ENCODE measurements around the gene NRIP1. TPM values are rescaled to one million over a fixed set of nuclear protein-coding genes. Genes with fewer than 3 reads are reported as not detected.

Gene NRIP1
- total and polyA plus RNA-seq, 2 donors from 2014 or later: 7.4 to 60.4 TPM

DNA sequence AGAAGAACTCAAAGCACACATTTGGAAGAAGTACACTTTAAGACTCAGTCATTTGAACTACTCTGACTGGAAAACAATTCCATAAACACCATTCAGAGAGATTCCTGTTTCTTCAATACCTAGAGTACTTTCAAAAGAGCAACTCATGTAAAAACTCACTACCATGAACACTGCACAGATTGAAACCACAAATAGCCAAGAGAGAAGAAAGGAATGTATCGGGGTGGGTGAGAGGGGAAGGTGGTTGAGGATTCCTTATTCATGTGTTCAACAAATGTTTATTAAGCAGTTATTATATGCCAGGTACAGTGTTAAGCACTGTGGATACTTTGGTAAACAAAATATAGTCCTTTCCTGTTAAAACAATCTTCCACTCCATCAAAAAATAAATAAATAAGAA is 64.7 kb downstream of the NRIP1 start:
- Histone ChIP-seq H3K27me3 (ENCODE audit: control insufficient read depth, insufficient read depth, low read length) (no peaks in the 10 kb centered on the region), H3K4me3 (ENCODE audit: low read length in 3 of 3) (peak overlapping the region in 1 of 3 donors; percentile 41), H3K9me3 (ENCODE audit: control insufficient read depth in 2 of 3, insufficient read depth in 1 of 3, low read length in 3 of 3) (no peaks in the 10 kb centered on the region), H3K36me3 (ENCODE audit: control insufficient read depth in 2 of 3, insufficient read depth in 3 of 3, low read length in 3 of 3) (no peaks in the 10 kb centered on the region), H3K4me1 (ENCODE audit: control insufficient read depth in 2 of 3, insufficient read depth in 2 of 3, low read depth in 1 of 3, low read length in 3 of 3) (peaks cover 0 to 27% (median 3%) of the 10 kb centered on the region in 3 donors), H3K27ac (ENCODE audit: low read depth in 2 of 2, low read length in 2 of 2) (no peak overlapping the region), H3K9ac (ENCODE audit: low read length in 3 of 3) (no peak overlapping the region)
- DNase-seq: peak in 2 of 5 donors; percentile 49 to 53
- no peak for FAIRE-seq
- TF ChIP-seq, protein P1, sequence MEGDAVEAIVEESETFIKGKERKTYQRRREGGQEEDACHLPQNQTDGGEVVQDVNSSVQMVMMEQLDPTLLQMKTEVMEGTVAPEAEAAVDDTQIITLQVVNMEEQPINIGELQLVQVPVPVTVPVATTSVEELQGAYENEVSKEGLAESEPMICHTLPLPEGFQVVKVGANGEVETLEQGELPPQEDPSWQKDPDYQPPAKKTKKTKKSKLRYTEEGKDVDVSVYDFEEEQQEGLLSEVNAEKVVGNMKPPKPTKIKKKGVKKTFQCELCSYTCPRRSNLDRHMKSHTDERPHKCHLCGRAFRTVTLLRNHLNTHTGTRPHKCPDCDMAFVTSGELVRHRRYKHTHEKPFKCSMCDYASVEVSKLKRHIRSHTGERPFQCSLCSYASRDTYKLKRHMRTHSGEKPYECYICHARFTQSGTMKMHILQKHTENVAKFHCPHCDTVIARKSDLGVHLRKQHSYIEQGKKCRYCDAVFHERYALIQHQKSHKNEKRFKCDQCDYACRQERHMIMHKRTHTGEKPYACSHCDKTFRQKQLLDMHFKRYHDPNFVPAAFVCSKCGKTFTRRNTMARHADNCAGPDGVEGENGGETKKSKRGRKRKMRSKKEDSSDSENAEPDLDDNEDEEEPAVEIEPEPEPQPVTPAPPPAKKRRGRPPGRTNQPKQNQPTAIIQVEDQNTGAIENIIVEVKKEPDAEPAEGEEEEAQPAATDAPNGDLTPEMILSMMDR (IDR thresholded peaks at IDR 0.05; ENCODE audit: borderline replicate concordance, extremely low read depth, insufficient read depth): no peak
- intact Hi-C loops (cut with DNase I): no loop called here

DNA sequence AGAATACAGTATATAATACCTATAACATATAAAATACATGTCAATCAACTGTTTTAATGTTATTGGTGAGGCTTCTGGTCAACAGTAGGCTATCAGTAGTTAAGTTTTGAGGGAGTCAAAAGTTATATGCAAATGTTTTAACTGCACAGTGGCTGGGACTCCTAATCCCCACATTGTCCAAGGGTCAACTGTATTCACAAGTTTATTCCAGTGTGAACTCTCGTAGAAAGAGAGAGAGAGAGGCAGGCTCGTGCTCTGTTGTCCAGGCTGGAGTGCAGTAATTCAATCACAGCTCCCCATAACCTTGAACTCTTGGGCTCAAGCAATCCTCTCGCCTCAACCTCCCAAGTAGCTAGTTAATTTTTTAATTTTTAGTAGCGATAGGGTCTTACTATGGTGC is 66.0 kb downstream of the NRIP1 start:
- Histone ChIP-seq H3K27me3 (ENCODE audit: control insufficient read depth, insufficient read depth, low read length) (no peaks in the 10 kb centered on the region), H3K4me1 (ENCODE audit: control insufficient read depth in 2 of 3, insufficient read depth in 2 of 3, low read depth in 1 of 3, low read length in 3 of 3) (peaks cover 0 to 25% (median 3%) of the 10 kb centered on the region in 3 donors), H3K4me3 (ENCODE audit: low read length in 3 of 3) (no peak overlapping the region), H3K9ac (ENCODE audit: low read length in 3 of 3) (no peak overlapping the region), H3K27ac (ENCODE audit: low read depth in 2 of 2, low read length in 2 of 2) (no peak overlapping the region), H3K36me3 (ENCODE audit: control insufficient read depth in 2 of 3, insufficient read depth in 3 of 3, low read length in 3 of 3) (no peaks in the 10 kb centered on the region), H3K9me3 (ENCODE audit: control insufficient read depth in 2 of 3, insufficient read depth in 1 of 3, low read length in 3 of 3) (no peaks in the 10 kb centered on the region)
- no peak for DNase-seq
- FAIRE-seq: no peak
- TF ChIP-seq, protein P1 (IDR thresholded peaks at IDR 0.05; ENCODE audit: borderline replicate concordance, extremely low read depth, insufficient read depth): no peak
- intact Hi-C loops (cut with DNase I): no loop called here

DNA sequence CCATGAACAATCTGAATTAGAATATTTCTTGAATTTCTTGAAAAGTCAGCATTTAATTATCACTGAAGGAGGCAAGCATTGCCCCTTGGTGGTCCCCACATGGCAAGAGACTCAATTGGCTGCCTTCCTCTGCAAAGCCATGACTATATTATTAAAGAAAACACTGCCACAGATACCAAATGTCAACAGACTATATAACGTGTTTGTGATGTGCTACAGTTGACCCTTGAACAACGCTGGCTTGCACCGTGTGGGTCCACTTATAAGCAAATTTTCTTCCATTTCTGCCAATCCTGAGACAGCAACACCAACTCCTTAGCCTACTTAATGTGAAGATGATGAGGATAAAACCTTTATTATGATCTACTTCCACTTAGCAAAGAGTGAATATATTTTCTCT is 66.5 kb downstream of the NRIP1 start:
- no peak for FAIRE-seq
- peaks cover 0 to 25% (median 3%) of the 10 kb centered on the region in 3 donors for H3K4me1 ChIP-seq (ENCODE audit: control insufficient read depth in 2 of 3, insufficient read depth in 2 of 3, low read depth in 1 of 3, low read length in 3 of 3)
- DNase-seq: no peak
- H3K27me3 ChIP-seq (ENCODE audit: control insufficient read depth, insufficient read depth, low read length): no peaks in the 10 kb centered on the region
- no peaks in the 10 kb centered on the region for H3K9me3 ChIP-seq (ENCODE audit: control insufficient read depth in 2 of 3, insufficient read depth in 1 of 3, low read length in 3 of 3)
- H3K4me3 ChIP-seq (ENCODE audit: low read length in 3 of 3): no peak overlapping the region
- intact Hi-C loops (cut with DNase I): no loop called here
- no peaks in the 10 kb centered on the region for H3K36me3 ChIP-seq (ENCODE audit: control insufficient read depth in 2 of 3, insufficient read depth in 3 of 3, low read length in 3 of 3)
- TF ChIP-seq, protein P1 (IDR thresholded peaks at IDR 0.05; ENCODE audit: borderline replicate concordance, extremely low read depth, insufficient read depth): no peak
- H3K9ac ChIP-seq (ENCODE audit: low read length in 3 of 3): no peak overlapping the region
- H3K27ac ChIP-seq (ENCODE audit: low read depth in 2 of 2, low read length in 2 of 2): no peak overlapping the region

All from kidney (tissue), 14 donors.